ENCODE results near the gene DNALI1. TPM values are rescaled to one million over a fixed set of nuclear protein-coding genes. Genes with fewer than 3 reads are reported as not detected.

DNALI1 gene
- total RNA-seq, 1 experiment from 2014 or later, result 13.9 TPM

GRCh38 chr1:37601441-37601840, 44.7 kb downstream of the DNALI1 start:
- DNase-seq (ENCODE audit: low read depth), result no peak

DNA sequence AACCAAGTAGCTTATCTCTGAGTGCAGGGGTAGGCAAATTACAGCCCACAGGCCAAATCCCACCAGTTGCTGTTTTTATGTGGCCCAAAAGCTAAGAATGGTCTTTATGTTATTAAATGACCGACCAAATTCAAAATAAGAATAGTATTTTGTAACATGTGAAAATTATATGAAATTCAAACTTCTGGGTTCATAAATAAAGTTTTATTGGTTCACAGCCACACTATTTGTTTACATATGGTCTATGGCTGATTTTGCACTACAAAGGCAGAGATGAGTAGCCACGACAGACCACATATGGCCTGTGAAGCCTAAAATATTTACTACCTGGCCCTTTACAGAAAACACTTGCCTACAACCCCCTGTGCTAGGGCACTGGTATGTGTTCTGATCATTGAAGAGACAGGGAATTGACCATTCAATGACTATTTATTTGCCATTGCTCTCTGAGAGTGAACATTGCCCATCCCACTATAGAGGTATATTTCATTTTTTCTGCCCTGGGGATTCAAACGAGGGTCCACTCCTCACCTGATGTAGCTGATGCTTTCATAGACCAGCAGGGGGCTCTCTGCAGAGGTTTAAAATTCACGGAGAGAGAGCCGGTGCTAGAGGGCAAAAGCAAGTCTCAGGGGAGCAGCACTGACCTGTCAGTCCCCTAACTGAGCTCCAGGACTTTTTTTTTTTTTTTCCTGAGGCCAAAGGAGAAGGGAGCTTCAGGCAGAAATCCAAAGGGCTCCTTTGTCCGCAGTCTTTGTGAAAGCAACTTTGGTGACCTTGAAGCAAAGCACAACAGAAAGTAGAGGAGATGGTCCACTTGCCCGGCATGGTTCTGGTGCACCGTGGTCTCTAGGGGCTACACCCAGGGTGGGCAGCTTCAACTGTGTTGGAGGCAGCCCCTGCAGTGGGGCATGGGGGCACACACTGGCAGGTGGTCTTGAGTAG, 46.3 kb downstream of the DNALI1 start:
- DNase-seq (ENCODE audit: low read depth), result peak; percentile 34

DNA sequence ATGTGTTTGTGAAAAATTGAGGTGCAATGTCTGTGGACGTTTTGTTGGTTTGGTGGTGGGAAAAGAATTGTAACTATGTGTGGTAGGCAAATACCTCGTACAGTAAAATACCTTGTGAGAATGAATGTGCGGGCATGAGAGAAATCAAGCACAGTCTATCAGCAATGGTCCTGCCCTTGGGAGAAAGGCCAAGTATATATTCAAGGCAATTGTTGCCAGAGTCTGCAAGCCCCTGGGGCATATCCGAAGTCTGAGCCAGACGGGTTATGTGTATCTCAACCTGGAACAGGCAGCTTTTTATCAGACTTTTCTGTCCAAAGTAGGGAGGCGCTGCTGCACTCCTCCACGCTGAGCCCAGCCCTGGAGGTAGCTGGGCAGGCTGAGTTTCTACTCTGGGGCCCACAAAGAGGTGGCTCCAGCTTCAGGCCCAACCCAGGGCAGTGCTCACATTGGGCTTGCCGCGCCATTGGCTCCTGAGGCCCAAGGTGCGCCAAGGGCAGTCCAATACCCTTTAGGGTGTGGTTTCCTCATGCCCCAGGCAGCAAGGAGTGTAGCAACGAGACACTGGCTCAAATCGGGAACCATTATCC, 48.4 kb downstream of the DNALI1 start:
- no peak for DNase-seq (ENCODE audit: low read depth)

DNA sequence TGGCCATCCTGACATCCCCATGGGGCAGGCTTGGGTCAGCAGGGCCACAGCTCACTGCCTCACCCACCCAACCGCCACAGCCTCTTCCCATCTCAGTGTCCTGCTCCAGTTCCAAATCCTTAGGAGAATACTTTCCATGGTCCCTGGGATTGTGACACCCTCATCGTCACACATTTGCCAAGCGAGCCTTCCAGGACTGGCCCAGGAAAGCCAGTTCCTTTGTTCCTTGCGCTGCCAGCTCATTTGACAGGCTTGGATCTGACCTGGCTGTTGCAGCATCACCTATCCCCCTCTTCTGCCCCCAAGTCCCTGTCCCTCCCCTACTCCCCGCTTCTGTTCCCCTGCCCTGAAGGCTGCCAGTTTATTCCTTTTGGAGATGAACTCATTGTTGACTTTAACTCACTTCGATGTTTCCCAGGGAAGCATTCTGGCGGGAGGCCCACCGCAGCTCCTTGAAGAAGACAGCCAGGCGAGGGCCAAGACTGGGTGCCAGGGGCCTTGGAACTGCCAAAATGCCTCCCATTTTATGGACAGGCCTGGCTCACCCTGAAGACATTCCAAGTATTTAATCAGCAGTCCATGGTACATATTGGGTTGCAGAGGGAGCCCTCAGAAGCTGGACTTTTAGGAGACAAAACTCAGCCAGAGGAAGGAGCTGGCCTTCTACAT, 49.2 kb downstream of the DNALI1 start:
- DNase-seq (ENCODE audit: low read depth), result no peak

- no peak for DNase-seq (ENCODE audit: low read depth)
Observed at GRCh38 chr1:37606481-37607263, 49.9 kb downstream of the DNALI1 start.

- DNase-seq (ENCODE audit: low read depth), result no peak
Observed at GRCh38 chr1:37609002-37609401, 52.3 kb downstream of the DNALI1 start.

DNA sequence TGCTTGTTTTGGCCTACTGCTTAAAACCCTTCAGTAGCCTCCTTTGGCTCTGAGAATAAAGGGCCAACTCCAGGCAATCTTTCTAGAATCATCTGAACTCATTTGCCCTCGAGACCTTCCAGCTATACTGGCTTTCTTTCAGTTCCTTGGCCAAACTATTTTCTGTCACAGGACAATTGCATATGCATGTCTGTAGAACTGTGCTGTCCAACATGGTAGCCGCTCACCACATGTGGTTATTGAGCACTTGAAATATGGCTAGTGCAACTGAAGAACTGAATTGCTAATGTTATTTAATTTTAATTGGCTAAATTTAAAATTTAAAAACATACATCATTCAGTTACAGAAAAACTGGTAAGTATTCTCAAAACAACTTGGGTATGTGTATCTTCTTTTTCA, 53.3 kb downstream of the DNALI1 start:
- DNase-seq (ENCODE audit: low read depth), result no peak

GRCh38 chr1:37612186-37612585, 55.4 kb downstream of the DNALI1 start:
- no peak for DNase-seq (ENCODE audit: low read depth)

DNA sequence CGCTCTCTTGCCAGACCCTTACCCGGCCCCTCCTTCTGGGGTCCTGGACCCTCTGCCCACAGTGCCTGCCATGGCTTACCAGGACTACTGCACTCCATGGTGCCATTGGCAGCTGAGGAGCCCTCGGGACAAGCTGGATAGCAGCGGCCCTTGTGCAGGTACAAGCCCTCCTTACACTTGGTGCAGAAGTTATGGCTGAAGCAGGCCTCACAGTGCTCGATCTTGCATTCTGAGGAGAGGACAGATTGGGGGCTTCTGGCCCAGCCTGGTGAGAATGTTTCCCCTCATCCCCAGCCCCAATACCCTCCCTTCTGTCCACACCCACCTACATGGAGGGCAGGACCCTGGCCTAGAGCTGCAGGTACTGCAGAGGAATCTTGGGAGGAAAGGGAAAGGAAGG, 57.4 kb downstream of the DNALI1 start:
- no peak for DNase-seq (ENCODE audit: low read depth)

- no peak for DNase-seq (ENCODE audit: low read depth)
Observed at GRCh38 chr1:37616330-37616729, 59.6 kb downstream of the DNALI1 start.

Other genes starting within 250 kb of the DNALI1 start
- gene ZC3H12A, start 82.4 kb upstream of the DNALI1 start, total RNA-seq (2014; rRNA removed), result 3.3 and 4.7 TPM in 2 replicates
- gene MEAF6, start 42.2 kb upstream of the DNALI1 start, total RNA-seq (2014; rRNA removed), result 86.2 and 90.1 TPM in 2 replicates
- gene SNIP1, start 2.6 kb upstream of the DNALI1 start, total RNA-seq (2014; rRNA removed), result 10.6 and 18.6 TPM in 2 replicates
- gene GNL2, start 39.0 kb downstream of the DNALI1 start, total RNA-seq (2014; rRNA removed), result 65.1 and 73.9 TPM in 2 replicates
- not detected in 2 replicates for gene RSPO1, start 78.0 kb downstream of the DNALI1 start, total RNA-seq (2014; rRNA removed)
- gene CDCA8, start 135.6 kb downstream of the DNALI1 start, total RNA-seq (2014; rRNA removed), result 45.3 and 47.6 TPM in 2 replicates
- gene EPHA10, start 208.2 kb downstream of the DNALI1 start, total RNA-seq (2014; rRNA removed), result not detected in 2 replicates
- gene MANEAL, start 236.9 kb downstream of the DNALI1 start, total RNA-seq (2014; rRNA removed), result 2.5 and 2.9 TPM in 2 replicates

Measured in LHCN-M2 (cell line).